Stimulated activated CD8-positive, alpha-beta memory T cell treated with anti-CD3 and anti-CD28 coated beads, Interleukin-4, amount 100 ng/mL, for 1 hour (primary cell): Measurements from ENCODE around the gene NELFB.

ENCODE experiments used
- DNase-seq, 2 donors: peaks; one replicate each; pipeline ENCODE4 v3.0.0-alpha.2; 2020; ENCODE audit warnings: low read depth in 2 of 2, low spot score in 1 of 2

The NELFB gene

GRCh38 chr9:137254624-137255447 is at the start of gene NELFB:
TSS of gene NELFB (plus strand) at chr9:137255327.
- peak; percentile 94 to 96 for DNase-seq

GRCh38 chr9:137206602-137207001 is 48.5 kb upstream of the NELFB start:
- no peak for DNase-seq

GRCh38 chr9:137211532-137211931 is 43.6 kb upstream of the NELFB start:
- no peak for DNase-seq

- DNase-seq = no peak
These were observed 42.6 kb upstream of the NELFB start for GRCh38 chr9:137212520-137212919.

GRCh38 chr9:137213160-137214060 is 41.7 kb upstream of the NELFB start:
- no peak for DNase-seq

- DNase-seq = no peak
These were observed 40.5 kb upstream of the NELFB start for GRCh38 chr9:137214620-137215019.

- no peak for DNase-seq
These were observed 39.7 kb upstream of the NELFB start for GRCh38 chr9:137215196-137215986.

GRCh38 chr9:137216188-137216965 is 38.8 kb upstream of the NELFB start:
- no peak for DNase-seq

GRCh38 chr9:137217276-137218211 is 37.6 kb upstream of the NELFB start:
- no peak for DNase-seq

- no peak for DNase-seq
These were observed 36.8 kb upstream of the NELFB start for GRCh38 chr9:137218212-137218753.

- no peak for DNase-seq
These were observed 36.3 kb upstream of the NELFB start for GRCh38 chr9:137218754-137219271.

- DNase-seq = no peak
These were observed 35.3 kb upstream of the NELFB start for GRCh38 chr9:137219757-137220316.

- no peak for DNase-seq
These were observed 34.6 kb upstream of the NELFB start for GRCh38 chr9:137220317-137221094.

GRCh38 chr9:137221095-137221505 is 34.0 kb upstream of the NELFB start:
- no peak for DNase-seq

GRCh38 chr9:137221506-137222111 is 33.5 kb upstream of the NELFB start:
- DNase-seq = no peak

- DNase-seq = no peak
These were observed 32.7 kb upstream of the NELFB start, which contains the start of gene RNF208 for GRCh38 chr9:137222190-137223077. TSS of gene RNF208 (minus strand) at chr9:137222240. CDS start at chr9:137221212, 1,028 bp downstream.
